CD4-positive, alpha-beta T cell treated with Interleukin-15 for 4 hours (primary cell): ENCODE measurements around the gene PTP4A2.

Experiments used
- DNase-seq: peaks from one replicate; pipeline ENCODE4 v3.0.0-alpha.2; 2020; ENCODE audit warnings: low spot score

PTP4A2 gene

DNA sequence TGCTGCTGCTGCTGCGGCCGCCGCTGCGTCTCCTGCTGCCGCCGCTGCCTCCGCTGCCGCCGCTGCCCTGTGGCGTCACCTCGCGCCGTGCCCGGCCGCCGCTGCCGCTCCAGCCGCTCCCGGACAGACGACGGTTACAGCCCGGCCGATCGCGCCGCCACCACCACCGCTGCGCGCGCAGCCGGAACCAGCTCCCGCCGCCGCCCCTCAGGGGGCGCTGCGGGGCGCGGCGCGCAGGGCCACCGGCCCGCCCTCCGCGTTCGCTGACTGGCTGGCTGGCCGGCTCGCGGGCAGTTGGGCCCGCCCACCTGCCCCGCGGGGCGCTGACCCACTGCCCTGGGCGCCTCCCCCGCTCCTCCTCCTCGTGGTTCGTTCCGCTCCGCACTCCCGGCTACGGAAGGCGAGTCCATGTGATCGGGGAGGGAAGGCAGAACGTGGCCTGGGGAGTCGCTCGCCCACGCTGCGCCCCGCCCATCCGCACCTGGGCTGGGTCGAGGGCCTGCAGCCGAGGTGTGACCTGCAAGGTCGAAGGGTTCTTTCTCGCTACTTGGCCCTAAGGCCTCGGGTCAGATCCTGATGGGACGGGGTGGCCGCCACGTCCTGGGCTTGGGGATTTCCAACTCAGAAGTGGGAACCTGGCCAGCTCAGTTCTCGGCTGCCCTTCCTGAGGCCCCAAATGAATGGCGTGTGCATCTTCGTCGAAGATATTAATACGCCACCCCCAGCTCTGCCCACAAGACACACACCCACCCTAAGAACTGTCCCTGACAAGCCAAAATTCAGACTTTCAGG lies at the start of gene PTP4A2:
TSS of gene PTP4A2 (minus strand) at position 185 of the 792 bp plus-strand sequence. CDS start 19,303 bp downstream, outside the sequence.
- DNase-seq, result peak; percentile 85

- no peak for DNase-seq
Measured at GRCh38 chr1:31987135-31987619, 49.0 kb upstream of the PTP4A2 start.

GRCh38 chr1:31985430-31985829 lies 47.3 kb upstream of the PTP4A2 start:
- peak; percentile 43 for DNase-seq

DNA sequence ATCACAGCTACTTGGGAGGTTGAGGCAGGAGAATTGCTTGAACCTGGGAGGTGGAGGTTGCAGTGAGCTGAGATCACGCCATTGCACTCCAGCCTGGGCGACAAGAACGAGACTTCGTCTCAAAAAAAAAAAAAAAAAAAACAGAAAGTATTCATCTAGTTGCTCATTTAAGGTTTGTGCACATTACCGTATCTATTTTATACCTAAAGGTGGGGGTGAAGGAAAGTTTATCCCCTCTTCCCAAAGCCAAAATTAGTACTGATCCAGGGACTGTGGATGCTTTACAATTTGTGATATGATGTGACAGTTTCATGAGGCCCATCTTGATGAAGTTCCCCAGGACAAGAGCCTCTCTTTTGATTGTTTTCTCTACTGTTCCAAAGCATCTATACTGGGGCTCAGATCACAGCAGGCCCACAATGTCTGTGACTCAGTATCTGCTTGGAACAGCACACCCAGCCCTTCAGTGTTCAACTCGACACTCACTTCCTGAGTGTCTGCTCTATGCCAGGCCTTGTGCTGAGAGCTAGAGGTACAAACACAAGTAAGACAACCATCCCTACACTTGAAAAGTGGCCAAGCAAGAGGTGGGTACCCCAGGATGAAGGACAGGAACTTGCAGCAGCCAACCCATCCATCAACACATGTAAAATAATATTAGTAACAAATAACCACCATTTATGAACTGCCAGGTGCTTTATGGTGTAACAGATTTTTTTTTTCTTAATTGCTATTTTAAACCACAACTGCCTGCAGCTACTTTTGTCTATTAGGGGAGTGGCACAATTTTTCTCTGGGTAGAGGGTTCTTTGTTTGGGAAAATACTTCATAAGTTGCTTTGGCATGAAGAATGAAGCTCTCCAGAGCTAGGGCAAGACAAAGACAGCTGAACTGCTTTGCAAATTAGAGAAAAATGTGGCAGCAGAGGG lies 46.5 kb upstream of the PTP4A2 start:
- DNase-seq, result peak; percentile 70

GRCh38 chr1:31981972-31982371 lies 43.8 kb upstream of the PTP4A2 start:
- DNase-seq, result peak; percentile 49

DNA sequence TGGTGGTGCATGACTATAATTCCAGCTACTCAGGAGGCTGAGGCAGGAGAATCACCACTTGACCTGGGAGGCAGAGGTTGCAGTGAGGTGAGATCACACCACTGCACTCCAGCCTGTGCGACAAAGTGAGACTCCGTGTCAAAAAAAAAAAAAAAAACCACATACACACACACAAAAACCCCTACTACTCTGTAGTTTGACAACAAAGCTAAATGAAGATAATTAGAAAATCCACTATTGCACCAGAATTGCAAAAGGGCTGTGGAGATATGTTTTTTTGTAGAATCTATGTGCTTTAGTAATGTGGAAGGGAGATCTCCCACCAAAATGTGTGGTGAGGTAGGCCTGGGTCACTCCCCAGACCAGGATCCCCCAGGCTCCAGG lies 43.3 kb upstream of the PTP4A2 start:
- DNase-seq, result no peak

DNA sequence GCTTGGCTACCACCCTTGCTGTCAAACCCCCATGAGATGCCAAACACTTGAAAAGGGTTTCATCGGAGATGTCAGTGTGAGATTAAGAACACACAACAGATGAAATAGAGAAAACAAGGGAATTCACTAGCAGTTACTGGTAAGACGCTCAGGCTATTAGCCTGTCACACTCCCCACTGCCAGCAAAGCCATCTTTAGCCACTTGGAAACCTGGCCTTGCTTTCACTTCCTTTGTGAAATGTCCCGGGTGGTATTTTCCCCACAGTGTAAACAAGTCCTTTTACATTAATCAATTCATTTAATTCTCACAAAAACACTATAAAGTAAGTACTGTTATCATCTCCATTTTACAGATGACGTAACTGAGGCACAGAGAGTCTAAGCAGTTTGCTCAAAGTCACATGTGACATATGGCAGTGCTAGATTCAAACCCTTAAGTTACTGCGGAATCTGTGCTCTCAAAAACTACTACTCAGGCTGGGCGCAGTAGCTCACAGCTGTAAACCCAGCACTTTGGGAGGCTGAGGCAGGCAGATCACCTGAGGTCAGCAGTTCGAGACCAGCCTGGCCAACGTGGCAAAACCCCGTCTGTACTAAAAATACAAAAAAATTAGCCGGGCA lies 42.8 kb upstream of the PTP4A2 start:
- DNase-seq, result no peak

- DNase-seq, result no peak
Measured at GRCh38 chr1:31978843-31979400, 40.8 kb upstream of the PTP4A2 start.

DNA sequence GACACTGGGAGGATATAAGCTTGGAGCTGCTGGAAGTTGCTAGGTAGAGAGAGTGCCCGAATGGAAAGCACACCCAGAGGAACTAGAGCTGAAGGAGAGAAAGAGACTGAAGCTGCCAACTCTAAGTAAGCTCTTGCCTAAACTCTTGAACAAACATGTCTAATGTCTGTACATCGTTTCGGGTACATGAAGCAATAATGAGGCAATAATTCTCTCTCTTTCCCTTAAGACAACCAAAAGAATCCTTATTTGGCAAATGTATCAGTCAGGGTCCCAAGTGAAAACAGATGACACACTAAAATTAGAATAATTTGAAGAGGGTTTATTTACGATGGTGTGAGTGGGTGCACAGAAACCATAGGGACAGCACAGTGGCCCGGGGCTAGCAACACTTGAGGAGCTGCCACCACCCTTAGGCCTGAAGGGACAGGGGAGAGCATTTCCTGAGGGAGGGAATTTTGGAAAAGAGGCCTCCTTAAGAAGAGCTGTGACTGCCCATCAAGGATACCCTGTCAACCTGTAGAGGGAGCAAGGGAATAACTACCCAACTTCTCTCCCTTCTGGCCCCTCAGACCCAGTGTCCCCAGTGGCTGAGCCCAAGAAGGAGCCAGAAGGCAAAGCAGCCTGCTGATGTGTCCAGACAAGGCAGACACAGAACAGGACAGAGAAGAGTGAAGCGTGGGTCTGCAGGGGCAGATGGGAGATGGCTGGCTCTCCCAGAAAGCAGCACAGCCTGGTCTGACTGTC lies 39.4 kb upstream of the PTP4A2 start:
- no peak for DNase-seq

DNA sequence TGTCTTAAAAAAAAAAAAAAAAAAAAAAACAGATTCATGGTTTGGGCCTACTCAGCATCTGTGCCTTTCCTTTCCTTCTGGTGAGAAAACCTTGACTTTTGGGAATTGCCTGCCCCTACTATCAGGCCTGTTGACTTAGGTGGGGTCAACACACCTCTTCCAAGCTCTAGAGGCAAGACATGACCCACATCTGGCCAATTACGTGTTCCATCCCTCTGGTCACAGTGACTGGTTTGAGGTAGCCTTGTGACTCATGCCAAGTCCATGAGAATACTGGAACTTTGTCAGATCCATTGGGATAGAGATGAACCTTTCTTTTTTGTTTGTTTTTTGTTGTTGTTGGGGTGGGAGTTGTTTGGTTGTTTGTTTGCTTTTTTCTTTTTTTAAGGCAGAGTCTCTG lies 38.2 kb upstream of the PTP4A2 start:
- no peak for DNase-seq

DNA sequence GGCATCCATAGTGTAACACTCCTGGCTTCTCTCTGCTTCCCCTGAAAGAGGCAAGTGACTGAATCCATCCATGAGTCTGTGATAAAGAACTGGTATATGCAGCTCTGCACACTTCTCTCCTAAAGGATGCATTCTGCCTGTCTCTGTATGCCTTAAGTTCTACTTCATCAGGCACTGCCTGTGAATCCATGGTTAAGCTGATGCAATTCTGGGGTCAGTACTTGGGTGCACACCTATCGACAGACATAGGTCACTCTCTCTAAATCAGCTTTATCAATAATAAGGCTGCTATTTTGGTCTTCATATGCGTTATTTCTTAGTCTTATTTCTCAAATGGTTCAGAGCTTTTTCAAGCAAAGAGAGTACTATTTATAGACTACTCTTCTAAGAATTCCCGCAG lies 32.7 kb upstream of the PTP4A2 start:
- no peak for DNase-seq

- no peak for DNase-seq
Measured at GRCh38 chr1:31961536-31961935, 23.4 kb upstream of the PTP4A2 start.

- DNase-seq, result no peak
Measured at GRCh38 chr1:31959521-31960340, 21.6 kb upstream of the PTP4A2 start.

DNA sequence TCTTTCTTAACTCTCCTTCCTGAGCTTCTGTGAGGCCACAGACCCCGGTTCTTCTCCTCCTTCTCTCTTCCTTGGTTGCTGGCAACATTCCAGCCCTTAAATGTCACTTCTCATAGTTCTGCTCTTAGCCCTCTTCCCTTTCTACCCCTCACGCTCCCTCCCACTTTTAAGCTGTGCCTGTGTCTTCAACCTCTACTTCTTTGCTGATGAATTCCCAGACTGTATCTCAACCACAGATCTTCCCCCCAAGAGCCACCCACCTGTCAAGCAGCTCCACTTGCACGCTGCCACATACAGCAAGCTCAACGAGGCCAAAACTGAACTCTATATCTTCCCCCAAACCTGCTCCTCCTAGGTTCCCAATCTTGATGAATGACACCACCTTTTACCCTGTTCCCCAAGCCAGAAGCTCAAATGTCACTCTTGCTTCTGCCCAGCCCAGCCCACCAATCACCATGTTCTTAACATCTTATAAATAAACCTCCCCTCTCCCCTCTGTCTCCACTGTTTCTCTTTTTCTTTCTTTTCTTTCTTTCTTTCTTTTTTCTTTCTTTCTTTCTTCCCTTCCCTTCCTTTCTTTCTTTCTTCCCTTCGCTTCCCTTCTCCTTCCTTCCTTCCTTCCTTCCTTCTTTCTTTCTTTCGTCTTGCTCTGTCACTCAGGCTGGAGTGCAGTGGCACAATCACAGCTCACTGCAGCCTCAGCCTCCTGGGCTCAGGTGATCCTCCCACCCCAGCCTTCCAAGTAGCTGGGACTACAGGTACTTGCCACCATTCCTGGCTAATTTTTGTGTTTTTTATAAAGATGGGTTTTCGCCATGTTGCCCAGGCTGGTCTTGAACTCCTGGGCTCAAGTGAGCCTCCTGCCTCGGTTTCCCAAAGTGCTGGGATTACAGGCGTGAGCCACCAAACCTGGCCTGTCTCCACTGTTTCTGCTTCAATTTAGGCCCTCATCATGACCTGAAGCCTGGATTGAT lies 19.8 kb upstream of the PTP4A2 start:
- no peak for DNase-seq

DNA sequence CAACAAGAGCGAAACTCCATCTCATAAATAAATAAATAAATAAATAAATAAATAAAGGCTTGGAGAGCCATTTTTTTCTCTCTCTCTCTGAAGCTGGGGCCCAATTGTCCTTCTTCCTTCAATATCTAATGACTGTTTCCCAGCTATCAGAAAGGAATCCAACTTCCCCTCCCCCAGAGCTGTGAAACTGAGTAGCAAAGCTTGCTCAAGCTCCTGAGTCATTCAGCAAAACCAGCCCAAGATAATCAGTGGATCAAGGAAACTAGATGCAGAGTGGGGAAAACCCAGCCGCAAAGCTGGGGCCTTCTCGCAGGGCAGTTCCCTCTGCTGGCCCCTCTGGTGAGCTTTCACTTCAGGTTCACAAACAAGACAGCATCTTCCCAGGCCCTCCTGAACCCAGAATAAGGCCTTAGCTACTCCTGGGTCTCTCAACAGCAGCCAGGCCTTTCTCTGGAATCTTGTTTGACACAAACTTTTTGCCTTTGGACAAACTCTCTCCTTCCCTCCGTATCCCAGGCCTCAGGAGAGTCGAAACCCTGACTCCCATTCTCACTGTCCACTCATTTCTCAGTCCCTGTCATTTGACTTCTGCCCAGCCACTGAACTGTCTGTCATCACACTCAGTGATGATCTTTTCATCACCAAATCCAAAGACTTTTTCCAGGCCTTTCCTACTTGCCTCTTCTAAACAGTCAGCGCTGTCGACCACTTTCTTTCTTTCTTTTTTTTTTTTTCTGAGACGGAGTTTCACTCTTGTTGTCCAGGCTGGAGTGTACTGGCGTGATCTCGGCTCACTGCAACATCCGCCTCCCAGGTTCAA lies 18.0 kb upstream of the PTP4A2 start:
- DNase-seq, result peak; percentile 87

DNA sequence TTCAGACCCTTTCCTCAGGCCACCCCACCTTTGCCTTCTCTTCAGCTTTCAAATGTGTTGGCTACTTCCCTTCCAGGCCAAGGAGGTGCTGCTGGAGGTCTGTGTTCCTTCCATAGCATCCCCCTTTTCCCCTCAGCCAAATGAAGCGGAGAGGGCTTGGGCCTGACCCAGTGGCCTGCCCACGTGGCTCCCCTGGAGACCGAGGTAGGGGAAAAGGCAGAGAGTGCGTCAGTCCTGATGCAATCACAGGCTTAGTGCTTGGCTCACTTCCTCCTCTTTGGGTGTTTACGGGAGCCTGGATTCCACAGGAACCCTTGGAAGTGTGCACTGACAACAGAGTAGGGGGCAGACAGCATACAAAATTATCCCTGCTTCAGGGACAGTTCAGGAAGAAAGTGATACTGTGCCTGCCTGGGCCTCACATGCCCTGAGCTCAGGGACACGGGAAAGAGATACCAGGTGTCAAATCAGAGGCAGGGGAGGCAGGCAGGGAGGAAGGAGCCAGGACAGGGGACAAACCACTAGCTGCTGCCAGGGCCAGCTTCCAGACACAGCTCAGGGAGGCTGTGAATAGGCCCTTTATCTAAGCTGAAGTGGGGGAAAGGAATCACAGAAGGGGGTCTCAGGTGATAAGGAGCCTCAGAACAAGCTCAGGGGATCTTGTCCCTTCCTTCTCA lies 16.6 kb upstream of the PTP4A2 start:
- DNase-seq, result no peak

DNA sequence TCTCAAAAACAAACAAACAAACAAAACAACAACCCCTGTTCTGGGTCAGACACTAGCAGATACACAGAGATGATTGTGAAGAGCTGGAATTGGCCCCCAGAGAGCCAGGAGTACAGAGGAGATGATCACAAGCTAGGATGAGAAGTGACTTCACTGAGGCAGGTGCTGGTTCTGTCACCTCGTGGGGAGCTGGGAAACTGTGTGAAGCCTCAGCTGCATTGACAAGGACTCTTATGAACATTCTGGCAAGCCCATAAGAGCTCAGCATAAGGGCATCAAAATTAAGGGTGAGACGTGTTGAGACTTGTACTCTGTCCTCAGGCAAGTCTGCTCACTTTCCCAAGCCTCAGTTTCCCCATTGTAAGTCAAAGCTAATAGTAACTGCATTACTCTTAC lies 14.7 kb upstream of the PTP4A2 start:
- no peak for DNase-seq

DNA sequence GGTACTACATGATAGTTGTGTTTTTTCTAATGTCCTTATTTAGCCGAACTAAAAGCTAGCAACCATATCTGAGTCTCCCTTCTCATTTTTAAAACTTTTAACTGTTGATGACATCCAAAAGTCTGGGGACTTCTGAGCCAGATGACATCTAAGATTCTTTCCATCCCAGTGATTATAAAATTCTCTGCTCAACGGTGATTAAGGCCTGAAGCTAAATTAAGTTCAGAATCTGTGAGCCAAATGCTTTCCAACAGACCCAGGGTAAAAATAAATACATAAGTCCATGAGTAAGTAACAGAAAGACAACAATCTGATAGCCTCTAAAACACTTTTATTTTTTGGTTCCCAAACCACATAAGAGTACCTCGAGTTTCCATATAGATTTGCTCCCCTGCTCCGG lies 13.1 kb upstream of the PTP4A2 start:
- DNase-seq, result no peak
